Measurements from ENCODE around the gene ELANE.

The ELANE gene

GRCh38 chr19:852136-853013, at the start of gene ELANE:
Gene ELANE, plus strand, starts transcription at chr19:852303. Its CDS starts 26 bp downstream, at chr19:852329.
- DNase-seq (ENCODE audit: low read depth, low spot score): no peak

GRCh38 chr19:802498-803098, 49.5 kb upstream of the ELANE start:
- DNase-seq (ENCODE audit: low read depth, low spot score): no peak

GRCh38 chr19:803099-803561, 49.0 kb upstream of the ELANE start:
- DNase-seq (ENCODE audit: low read depth, low spot score): no peak

GRCh38 chr19:803686-804418, 48.3 kb upstream of the ELANE start:
- DNase-seq (ENCODE audit: low read depth, low spot score): no peak

GRCh38 chr19:804419-805165, 47.5 kb upstream of the ELANE start:
- DNase-seq (ENCODE audit: low read depth, low spot score): no peak

- no peak for DNase-seq (ENCODE audit: low read depth, low spot score)
Observed at GRCh38 chr19:805166-805551, 46.9 kb upstream of the ELANE start.

- DNase-seq (ENCODE audit: low read depth, low spot score): no peak
Observed at GRCh38 chr19:805600-806550, 46.2 kb upstream of the ELANE start.

- no peak for DNase-seq (ENCODE audit: low read depth, low spot score)
Observed at GRCh38 chr19:806815-807421, 45.2 kb upstream of the ELANE start.

GRCh38 chr19:807627-808422, 44.3 kb upstream of the ELANE start:
- DNase-seq (ENCODE audit: low read depth, low spot score): no peak

GRCh38 chr19:808423-808775, 43.7 kb upstream of the ELANE start:
- no peak for DNase-seq (ENCODE audit: low read depth, low spot score)

- no peak for DNase-seq (ENCODE audit: low read depth, low spot score)
Observed at GRCh38 chr19:810077-810855, 41.8 kb upstream of the ELANE start.

- DNase-seq (ENCODE audit: low read depth, low spot score): no peak
Observed at GRCh38 chr19:810883-811489, 41.1 kb upstream of the ELANE start.

- no peak for DNase-seq (ENCODE audit: low read depth, low spot score)
Observed at GRCh38 chr19:811506-812048, 40.5 kb upstream of the ELANE start.

- no peak for DNase-seq (ENCODE audit: low read depth, low spot score)
Observed at GRCh38 chr19:812049-812746, 39.9 kb upstream of the ELANE start.

- DNase-seq (ENCODE audit: low read depth, low spot score): no peak
Observed at GRCh38 chr19:812747-813218, 39.3 kb upstream of the ELANE start.

GRCh38 chr19:813219-814151, 38.6 kb upstream of the ELANE start:
- DNase-seq (ENCODE audit: low read depth, low spot score): no peak
